Measurements from ENCODE around the gene CDKN2B.

Gene CDKN2B

DNA sequence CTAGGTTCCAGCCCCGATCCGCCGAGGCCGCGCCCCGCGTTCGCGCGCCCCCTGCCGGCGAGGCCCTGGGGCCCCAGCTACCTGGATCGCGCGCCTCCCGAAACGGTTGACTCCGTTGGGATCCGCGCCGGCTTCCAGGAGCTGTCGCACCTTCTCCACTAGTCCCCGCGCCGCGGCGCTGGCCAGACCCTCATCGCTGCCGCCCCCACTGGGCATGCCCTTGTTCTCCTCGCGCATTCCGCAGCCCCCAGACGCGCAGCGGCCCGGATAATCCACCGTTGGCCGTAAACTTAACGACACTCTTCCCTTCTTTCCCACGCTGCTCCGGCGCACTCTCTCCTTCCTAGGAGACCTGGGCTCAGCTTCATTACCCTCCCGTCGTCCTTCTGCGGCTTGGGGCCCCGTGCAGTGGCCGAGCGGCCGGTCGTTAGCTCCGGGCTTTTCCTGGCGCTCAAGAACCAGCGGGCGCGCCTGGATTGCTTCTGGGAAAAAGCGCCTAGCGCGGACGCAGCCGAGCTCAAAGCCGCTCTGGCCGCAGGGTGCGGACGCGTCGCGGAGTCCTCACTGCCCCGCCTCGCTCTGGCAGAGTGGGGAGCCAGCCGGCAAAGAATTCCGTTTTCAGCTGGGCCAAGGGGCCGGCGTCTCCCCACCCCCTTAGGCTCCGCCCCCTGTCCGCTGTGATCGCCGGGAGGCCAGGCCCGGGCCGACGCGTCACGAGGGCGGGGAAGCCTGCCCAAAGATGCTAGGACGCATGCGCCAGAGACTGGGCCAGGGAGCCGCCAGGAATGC lies at the start of gene CDKN2B:
Gene CDKN2B, minus strand, starts transcription at position 589 of the 789 bp plus-strand sequence. Its CDS starts 352 bp downstream, at position 237.
- TF ChIP-seq GATA2 (IDR thresholded peaks at IDR 0.05; ENCODE audit: low read depth, low read length) (no peak; the same call in 1 of the 2 replicates), GATA3 (IDR thresholded peaks at IDR 0.05; ENCODE audit: low read depth, low read length) (no peak)

DNA sequence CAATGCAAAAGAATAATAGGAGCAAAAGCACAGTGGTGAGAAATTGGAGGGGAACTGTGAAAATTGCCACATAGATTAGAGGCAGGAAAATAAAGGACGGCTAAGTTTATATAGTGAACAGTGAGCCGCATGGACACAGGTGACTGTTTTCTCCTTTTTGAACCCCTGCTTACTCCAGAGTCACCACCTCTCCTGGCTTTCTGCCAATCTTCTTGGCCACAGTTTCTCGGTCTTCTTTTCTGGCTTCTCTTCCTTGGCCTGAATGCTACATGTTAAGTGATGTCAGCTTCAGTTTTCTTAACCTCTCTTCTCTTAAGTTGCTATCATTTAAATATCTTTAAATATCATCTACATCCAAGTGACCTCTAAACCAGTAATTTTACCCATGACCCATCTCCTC lies 47.3 kb upstream of the CDKN2B start:
- TF ChIP-seq GATA2 (IDR thresholded peaks at IDR 0.05; ENCODE audit: low read depth, low read length), result no peak
- TF ChIP-seq GATA3 (IDR thresholded peaks at IDR 0.05; ENCODE audit: low read depth, low read length), result no peak

- TF ChIP-seq GATA3 (IDR thresholded peaks at IDR 0.05; ENCODE audit: low read depth, low read length) (no peak), GATA2 (IDR thresholded peaks at IDR 0.05; ENCODE audit: low read depth, low read length) (no peak)
Measured at GRCh38 chr9:22055090-22055489, 46.0 kb upstream of the CDKN2B start.

GRCh38 chr9:22054529-22054928 lies 45.4 kb upstream of the CDKN2B start:
- TF ChIP-seq GATA2 (IDR thresholded peaks at IDR 0.05; ENCODE audit: low read depth, low read length) (no peak), GATA3 (IDR thresholded peaks at IDR 0.05; ENCODE audit: low read depth, low read length) (no peak)

DNA sequence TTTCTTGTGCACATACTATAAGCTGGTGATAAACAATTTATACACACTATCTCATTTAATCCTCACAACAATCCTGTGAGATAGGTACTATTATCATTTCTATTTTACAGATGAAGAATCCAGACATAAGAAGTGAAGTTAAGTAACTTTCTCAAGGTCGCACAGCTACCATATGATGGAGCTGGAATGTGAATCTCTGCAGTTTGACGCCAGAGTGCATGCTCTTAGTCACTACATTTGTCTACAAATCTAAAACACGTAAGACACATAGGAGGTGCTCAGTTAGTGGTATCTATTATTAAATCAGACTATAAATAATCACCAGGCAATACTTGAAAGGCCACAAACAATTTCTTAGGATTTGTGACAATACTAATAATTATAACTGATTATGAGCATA lies 45.0 kb upstream of the CDKN2B start:
- TF ChIP-seq GATA2 (IDR thresholded peaks at IDR 0.05; ENCODE audit: low read depth, low read length), result no peak
- no peak for TF ChIP-seq GATA3 (IDR thresholded peaks at IDR 0.05; ENCODE audit: low read depth, low read length)

DNA sequence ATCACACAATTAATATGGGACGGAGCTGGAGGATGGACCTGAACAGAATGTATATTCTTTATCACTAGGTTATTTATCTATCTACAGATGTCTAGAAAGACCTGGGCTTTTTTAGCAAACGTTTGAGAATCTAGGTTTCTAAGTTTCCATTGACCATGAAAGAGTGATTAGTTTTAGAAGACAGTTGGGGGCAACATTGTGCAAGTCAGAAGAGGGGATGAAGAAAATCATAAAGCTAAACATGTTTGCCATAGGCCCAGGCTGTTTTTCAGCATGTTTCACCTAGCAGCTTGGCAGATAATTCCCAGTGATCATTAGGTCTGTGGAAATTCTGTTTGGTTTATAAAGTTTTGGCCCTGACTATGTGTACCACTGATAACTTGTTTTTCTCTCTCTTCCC lies 44.1 kb upstream of the CDKN2B start:
- TF ChIP-seq GATA2 (IDR thresholded peaks at IDR 0.05; ENCODE audit: low read depth, low read length), result no peak
- TF ChIP-seq GATA3 (IDR thresholded peaks at IDR 0.05; ENCODE audit: low read depth, low read length), result no peak

- no peak for TF ChIP-seq GATA2 (IDR thresholded peaks at IDR 0.05; ENCODE audit: low read depth, low read length)
- TF ChIP-seq GATA3 (IDR thresholded peaks at IDR 0.05; ENCODE audit: low read depth, low read length), result no peak
Measured at GRCh38 chr9:22052376-22052945, 43.4 kb upstream of the CDKN2B start.

- TF ChIP-seq GATA2 (IDR thresholded peaks at IDR 0.05; ENCODE audit: low read depth, low read length), result no peak
Measured at GRCh38 chr9:22050924-22051323, 41.8 kb upstream of the CDKN2B start.

DNA sequence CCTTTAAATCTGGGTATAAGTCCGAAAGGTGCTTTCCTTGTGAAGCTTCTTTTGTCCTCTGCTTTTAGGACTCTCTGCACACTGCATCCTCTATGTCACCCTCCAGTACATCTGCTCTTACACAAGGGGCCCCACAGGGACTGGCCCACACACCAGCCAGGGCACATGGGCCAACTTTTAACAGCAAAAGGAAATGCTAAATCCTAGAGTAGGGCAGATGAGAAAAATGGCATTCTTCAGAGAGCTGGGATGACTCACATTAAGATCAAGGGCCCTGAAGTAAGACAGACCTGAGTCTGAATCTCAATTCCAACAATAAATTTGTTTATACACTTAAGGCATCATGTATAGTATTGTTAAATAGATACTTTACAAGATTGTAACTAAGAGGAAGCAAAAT lies 40.3 kb upstream of the CDKN2B start:
- TF ChIP-seq GATA3 (IDR thresholded peaks at IDR 0.05; ENCODE audit: low read depth, low read length) (no peak), GATA2 (IDR thresholded peaks at IDR 0.05; ENCODE audit: low read depth, low read length) (no peak)

DNA sequence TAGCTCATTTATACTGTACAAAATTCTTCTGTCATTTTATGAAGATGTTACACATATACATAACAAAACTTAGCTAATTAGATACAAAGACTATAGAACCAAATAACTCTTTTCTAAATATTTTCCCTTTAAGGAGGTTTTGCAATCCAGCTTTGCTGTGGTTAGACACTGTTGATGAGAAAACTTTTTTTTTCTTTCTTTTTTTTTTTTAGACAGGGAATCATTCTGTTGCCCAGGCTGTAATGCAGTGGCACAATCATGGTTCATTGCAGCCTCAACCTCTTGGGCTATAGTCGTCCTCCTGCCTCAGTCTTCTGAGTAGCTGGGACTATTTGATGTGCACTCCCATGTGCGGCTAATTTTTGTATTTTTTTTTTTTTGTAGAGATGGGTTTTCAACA lies 38.5 kb upstream of the CDKN2B start:
- no peak for TF ChIP-seq GATA3 (IDR thresholded peaks at IDR 0.05; ENCODE audit: low read depth, low read length)
- TF ChIP-seq GATA2 (IDR thresholded peaks at IDR 0.05; ENCODE audit: low read depth, low read length), result no peak

DNA sequence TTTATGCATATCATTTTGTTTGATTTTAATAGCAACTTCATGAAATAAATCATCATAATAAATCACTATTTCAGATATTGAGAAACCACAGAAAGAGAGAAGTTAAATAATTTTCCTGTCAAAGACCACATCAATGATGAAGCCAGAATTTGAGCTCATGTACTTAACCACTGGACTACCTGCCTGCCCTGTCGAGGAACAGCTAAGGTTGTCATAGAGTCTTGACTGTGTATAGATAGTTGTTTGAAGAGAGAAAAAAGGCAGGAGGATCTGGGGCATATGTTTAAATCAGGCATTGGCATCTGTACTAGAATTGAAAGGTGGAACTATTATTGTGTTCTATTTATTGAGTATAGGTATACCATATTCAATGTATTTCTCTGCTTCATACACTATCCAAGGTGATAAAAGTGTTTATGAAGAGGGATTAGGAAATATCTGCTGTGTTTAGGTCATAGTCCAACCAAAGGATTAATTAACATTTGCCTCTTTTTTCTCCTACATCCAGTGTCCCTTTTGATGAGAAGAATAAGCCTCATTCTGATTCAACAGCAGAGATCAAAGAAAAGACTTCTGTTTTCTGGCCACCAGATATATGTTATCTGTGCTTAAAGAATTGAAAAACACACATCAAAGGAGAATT lies 37.3 kb upstream of the CDKN2B start:
- no peak for TF ChIP-seq GATA2 (IDR thresholded peaks at IDR 0.05; ENCODE audit: low read depth, low read length)
- TF ChIP-seq GATA3 (IDR thresholded peaks at IDR 0.05; ENCODE audit: low read depth, low read length), result no peak

GRCh38 chr9:22045423-22045822 lies 36.3 kb upstream of the CDKN2B start:
- no peak for TF ChIP-seq GATA3 (IDR thresholded peaks at IDR 0.05; ENCODE audit: low read depth, low read length)
- TF ChIP-seq GATA2 (IDR thresholded peaks at IDR 0.05; ENCODE audit: low read depth, low read length), result no peak

DNA sequence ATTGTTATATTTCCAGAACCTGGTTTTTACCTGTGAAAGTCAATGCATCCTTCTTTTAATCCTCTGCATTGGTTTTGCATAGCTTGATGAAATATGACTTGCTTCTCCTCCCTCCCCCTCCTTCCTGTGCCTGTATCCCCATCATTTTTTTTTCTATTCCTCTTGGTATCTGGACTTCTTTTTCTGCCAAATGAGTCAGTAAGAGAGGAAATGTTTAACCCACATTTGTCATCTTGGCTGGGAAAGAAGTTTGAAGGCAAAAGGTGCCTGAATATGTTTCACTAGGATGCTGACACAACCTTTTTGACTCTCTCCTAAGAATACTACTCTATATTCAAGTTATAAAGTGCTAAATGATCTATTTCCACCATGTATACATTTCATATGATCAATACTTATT lies 35.5 kb upstream of the CDKN2B start:
- TF ChIP-seq GATA2 (IDR thresholded peaks at IDR 0.05; ENCODE audit: low read depth, low read length), result no peak
- no peak for TF ChIP-seq GATA3 (IDR thresholded peaks at IDR 0.05; ENCODE audit: low read depth, low read length)

- TF ChIP-seq GATA3 (IDR thresholded peaks at IDR 0.05; ENCODE audit: low read depth, low read length) (no peak), GATA2 (IDR thresholded peaks at IDR 0.05; ENCODE audit: low read depth, low read length) (no peak)
Measured at GRCh38 chr9:22043928-22044327, 34.8 kb upstream of the CDKN2B start.

GRCh38 chr9:22041775-22042174 lies 32.7 kb upstream of the CDKN2B start:
- TF ChIP-seq GATA3 (IDR thresholded peaks at IDR 0.05; ENCODE audit: low read depth, low read length) (no peak), GATA2 (IDR thresholded peaks at IDR 0.05; ENCODE audit: low read depth, low read length) (no peak)
